22Rv1 (cell line): ENCODE data around the gene EML4.

Experiments
- CTCF ChIP-seq: fragments of 450-650 bp; IDR thresholded peaks from 2 replicates; pipeline ENCODE4 v1.5.1; 2017; ENCODE audit warnings: mild to moderate bottlenecking
- ZFX ChIP-seq: fragments of 450-650 bp; IDR thresholded peaks from 2 replicates; pipeline ENCODE4 v1.6.1; 2017; ENCODE audit warnings: antibody characterized with exemption, borderline replicate concordance

- no peak for TF ChIP-seq CTCF
- no peak for TF ChIP-seq ZFX
These were observed 26.9 kb downstream of the EML4 start for GRCh38 chr2:42196070-42196402.
